Esophagus squamous epithelium (tissue), 5 donors: ENCODE data around the gene GPC5. TPM values are rescaled to one million over a fixed set of nuclear protein-coding genes. Genes with fewer than 3 reads are reported as not detected.

ENCODE experiments used
- DNase-seq: peaks from one replicate; lab custom pipeline; 2025; lab: John Stamatoyannopoulos, UW
- H3K27ac ChIP-seq, 4 donors: fragments of 200-600 bp; sonication (generic); one replicate each; pipeline ENCODE4 v1.5.1; 2016 to 2019; ENCODE audit warnings: mild to moderate bottlenecking in 1 of 4
- H3K27me3 ChIP-seq, 4 donors: fragments of 200-600 bp; sonication (generic); 1 replicate in 3 of 4; 2 replicates in 1 of 4; pipeline versions ENCODE4 v1.5.1 to v1.6.0; 2017 to 2021; ENCODE audit warnings: antibody characterized with exemption in 1 of 4
- H3K36me3 ChIP-seq, 3 donors: fragments of 200-600 bp; sonication (generic); one replicate each; pipeline ENCODE4 v1.5.1; 2016 to 2019
- H3K4me1 ChIP-seq, 3 donors: fragments of 200-600 bp; sonication (generic); one replicate each; pipeline ENCODE4 v1.5.1; 2017 to 2019
- H3K4me3 ChIP-seq, 4 donors: fragments of 200-600 bp; sonication (generic); 1 replicate in 3 of 4; 2 replicates in 1 of 4; pipeline ENCODE4 v1.5.1; 2016 to 2019; ENCODE audit warnings: mild to moderate bottlenecking in 2 of 4, moderate library complexity in 1 of 4
- H3K9me3 ChIP-seq, 3 donors: fragments of 200-600 bp; sonication (generic); one replicate each; pipeline ENCODE4 v1.5.1; 2016 to 2019
- CTCF ChIP-seq, 6 experiments: fragments of 450-650 bp in 4 of 6; fragments of 200-600 bp in 2 of 6; sonication (generic) in 2 of 6; IDR thresholded peaks; one replicate each; pipeline ENCODE4 v1.5.1; 2016 to 2019; ENCODE audit warnings: antibody characterized with exemption in 6 of 6, mild to moderate bottlenecking in 4 of 6, moderate library complexity in 4 of 6
- POLR2A ChIP-seq, 4 donors: fragments of 450-650 bp; IDR thresholded peaks; one replicate each; pipeline ENCODE4 v1.6.1; 2017; ENCODE audit warnings: antibody characterized with exemption in 4 of 4, mild to moderate bottlenecking in 4 of 4, moderate library complexity in 3 of 4
- WGBS, 2 donors: methylation state at CpG; one replicate each; pipeline ENCODE4 v1.1.5; 2018; 5-methylcytosine and 5-hydroxymethylcytosine counted together
- intact Hi-C: fragments of 100-400 bp; cut with DNase I; formaldehyde crosslinking; loops from one replicate; pipeline ENCODE4 v1.15.0; 2022
- total RNA-seq, 4 donors: library from RNA; depleted of rRNA; stranded (reverse); fragments of >200 nt; gene quantifications; one replicate each; pipeline ENCODE4 v1.1.0, GENCODE V29; 2016
- donor health status: DM: yes; HTN: yes; CAD: no.

Gene GPC5
- total RNA-seq, 4 donors from 2014 or later: not detected

DNA sequence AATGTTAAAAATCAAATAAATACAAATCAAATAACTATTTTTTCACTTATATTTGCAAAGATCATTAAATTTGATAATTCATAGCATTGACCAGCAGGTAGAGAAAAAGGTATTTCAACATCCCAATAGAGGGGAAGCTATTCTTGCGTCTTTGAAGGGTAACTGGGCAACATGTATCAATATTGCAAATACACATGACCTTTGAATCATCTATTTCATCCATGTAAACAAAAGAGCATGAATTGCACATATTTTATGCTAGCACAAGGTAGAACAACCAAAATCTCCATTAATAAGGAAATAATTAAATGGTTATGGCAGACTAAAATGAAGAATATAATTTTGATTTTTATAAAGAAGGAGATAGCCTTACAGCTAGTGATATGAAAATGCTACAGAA, 372.8 kb downstream of the GPC5 start:
- Histone ChIP-seq H3K4me1 (no peaks in the 10 kb centered on the region), H3K9me3 (no peaks in the 10 kb centered on the region), H3K27ac (no peak overlapping the region), H3K27me3 (no peaks in the 10 kb centered on the region), H3K4me3 (no peak overlapping the region), H3K36me3 (no peaks in the 10 kb centered on the region)
- DNase-seq: no peak
- intact Hi-C loops: no loop called here
- WGBS, 2 donors: 0 to 33% methylated on average over 1 of the region's 1 CpG
- TF ChIP-seq POLR2A (IDR thresholded peaks at IDR 0.05): no peak
- TF ChIP-seq CTCF (IDR thresholded peaks at IDR 0.05): no peak

DNA sequence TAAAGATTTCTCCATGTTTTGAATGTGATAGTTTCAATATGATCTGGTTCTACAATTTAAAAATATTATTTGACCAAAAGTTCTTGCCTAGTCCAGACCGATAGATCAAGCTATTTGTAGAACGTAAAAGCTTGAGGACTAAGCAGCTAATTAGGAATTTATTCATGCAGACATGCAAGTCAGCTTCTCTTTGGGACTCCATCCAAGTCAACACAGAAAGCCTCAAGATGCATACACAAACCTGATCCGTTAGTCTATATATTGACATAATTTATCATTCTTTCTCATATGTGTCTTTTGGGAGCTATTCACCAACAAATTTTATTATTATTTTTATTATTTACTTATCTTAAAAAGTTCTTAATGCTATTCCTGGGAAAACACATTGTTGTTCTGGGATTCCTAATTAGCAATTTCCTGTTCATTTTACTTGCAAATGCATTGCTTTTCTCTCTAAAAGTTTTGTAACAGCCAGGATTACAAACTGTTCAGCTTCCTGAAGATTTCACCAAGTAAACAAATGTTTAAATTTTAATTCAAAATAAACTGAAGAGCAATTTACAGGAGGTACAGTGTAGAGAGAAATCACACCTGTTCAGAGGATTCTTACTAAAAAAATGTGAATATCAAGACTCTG, 375.3 kb downstream of the GPC5 start:
- Histone ChIP-seq H3K4me1 (no peaks in the 10 kb centered on the region), H3K4me3 (no peak overlapping the region), H3K36me3 (no peaks in the 10 kb centered on the region), H3K9me3 (no peaks in the 10 kb centered on the region), H3K27ac (no peak overlapping the region), H3K27me3 (no peaks in the 10 kb centered on the region)
- 31 to 38% methylated on average over 3 of the region's 3 CpGs for WGBS, 2 donors
- intact Hi-C loops: no loop called here
- TF ChIP-seq CTCF (IDR thresholded peaks at IDR 0.05): no peak
- TF ChIP-seq POLR2A (IDR thresholded peaks at IDR 0.05): no peak
- no peak for DNase-seq

DNA sequence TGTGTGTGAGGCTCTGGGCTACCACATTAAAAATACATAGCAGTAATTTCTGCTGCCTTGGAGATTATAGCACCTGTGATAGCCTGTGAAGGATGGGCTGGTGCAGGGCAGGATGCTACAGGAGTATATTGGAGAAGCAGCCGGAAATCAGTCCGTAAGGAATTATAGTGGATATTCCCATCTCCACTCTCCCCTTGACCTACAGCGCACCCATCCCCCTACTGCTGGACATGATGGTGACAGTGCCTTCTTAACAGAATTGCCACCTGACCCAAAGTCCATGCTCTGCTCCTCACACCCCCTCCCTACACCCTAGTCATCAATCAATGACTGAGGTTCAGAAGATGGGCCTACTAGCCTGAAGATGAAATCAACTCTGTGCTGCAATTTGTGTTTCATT, 376.0 kb downstream of the GPC5 start:
- TF ChIP-seq CTCF (IDR thresholded peaks at IDR 0.05) (no peak), POLR2A (IDR thresholded peaks at IDR 0.05) (no peak)
- H3K4me3 ChIP-seq: no peak overlapping the region
- no peaks in the 10 kb centered on the region for H3K4me1 ChIP-seq
- no peak for DNase-seq
- no peaks in the 10 kb centered on the region for H3K27me3 ChIP-seq
- H3K9me3 ChIP-seq: no peaks in the 10 kb centered on the region
- intact Hi-C loops: no loop called here
- H3K27ac ChIP-seq: no peak overlapping the region
- 78 to 100% methylated on average over 1 to 3 of the region's 3 CpGs for WGBS, 2 donors
- no peaks in the 10 kb centered on the region for H3K36me3 ChIP-seq

DNA sequence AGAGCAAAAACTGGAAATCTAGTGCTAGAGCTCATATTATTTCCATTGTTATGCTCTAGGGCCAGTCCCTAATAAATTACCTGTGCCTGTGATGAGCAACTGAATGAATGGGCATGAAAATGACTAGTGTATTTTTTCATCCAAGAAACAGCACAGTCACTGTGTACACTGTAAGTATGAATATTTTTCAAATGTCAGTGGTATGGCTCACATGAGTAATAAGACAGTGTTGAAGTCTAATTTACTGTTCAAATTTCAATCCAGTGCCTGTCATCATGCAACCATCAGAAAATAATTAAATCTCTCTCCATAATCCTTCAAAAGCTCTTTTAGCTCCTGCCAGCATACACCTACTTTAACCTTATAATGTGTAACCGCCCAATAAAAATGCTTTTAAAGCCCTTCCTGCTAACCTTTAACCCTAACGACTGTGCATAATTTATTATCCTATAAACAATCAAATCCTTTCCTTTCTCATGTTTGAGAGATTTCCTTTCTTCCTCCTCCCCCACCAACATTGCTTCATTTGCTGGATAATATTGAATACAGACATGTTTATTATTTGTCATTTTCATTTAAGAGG, 378.3 kb downstream of the GPC5 start:
- Histone ChIP-seq H3K36me3 (no peaks in the 10 kb centered on the region), H3K27me3 (no peaks in the 10 kb centered on the region)
- intact Hi-C loops: no loop called here

More for the DNA sequence above, 378.3 kb downstream of the GPC5 start:
- DNase-seq: no peak
- H3K9me3 ChIP-seq: no peaks in the 10 kb centered on the region
- 47 to 64% methylated on average over 2 of the region's 2 CpGs for WGBS, 2 donors
- H3K4me1 ChIP-seq: no peaks in the 10 kb centered on the region
- H3K27ac ChIP-seq: no peak overlapping the region
- TF ChIP-seq POLR2A (IDR thresholded peaks at IDR 0.05) (no peak), CTCF (IDR thresholded peaks at IDR 0.05) (no peak)
- H3K4me3 ChIP-seq: no peak overlapping the region
